ENCODE data around the gene RSPH1.

RSPH1 gene

GRCh38 chr21:42500736-42501135 is 4.7 kb upstream of the RSPH1 start:
- ATAC-seq (replicated peaks; ENCODE audit: extremely low read depth, poor library complexity, severe bottlenecking) (no peak), DNase-seq (ENCODE audit: low spot score in 2 of 2) (no peak)
- Mint-ChIP-seq H3K9me3 (no peaks in the 10 kb centered on the region), H3K4me3 (no peak overlapping the region), H3K4me1 (peaks cover 23% of the 10 kb centered on the region), H3K36me3 (ENCODE audit: insufficient read depth) (peaks cover 7% of the 10 kb centered on the region), H3K27me3 (no peaks in the 10 kb centered on the region), H3K27ac (ENCODE audit: low read depth) (no peak overlapping the region)

GRCh38 chr21:42500225-42500624 is 4.2 kb upstream of the RSPH1 start:
- Mint-ChIP-seq H3K4me3 (no peak overlapping the region), H3K27ac (ENCODE audit: low read depth) (no peak overlapping the region), H3K4me1 (peaks cover 27% of the 10 kb centered on the region), H3K27me3 (no peaks in the 10 kb centered on the region), H3K9me3 (no peaks in the 10 kb centered on the region), H3K36me3 (ENCODE audit: insufficient read depth) (peaks cover 8% of the 10 kb centered on the region)
- DNase-seq (ENCODE audit: low spot score in 2 of 2) = no peak
- ATAC-seq (replicated peaks; ENCODE audit: extremely low read depth, poor library complexity, severe bottlenecking) = no peak

GRCh38 chr21:42499444-42500112 is 3.6 kb upstream of the RSPH1 start:
- Mint-ChIP-seq H3K9me3 (no peaks in the 10 kb centered on the region), H3K27me3 (no peaks in the 10 kb centered on the region), H3K27ac (ENCODE audit: low read depth) (no peak overlapping the region), H3K4me3 (no peak overlapping the region), H3K36me3 (ENCODE audit: insufficient read depth) (peaks cover 8% of the 10 kb centered on the region), H3K4me1 (peaks cover 27% of the 10 kb centered on the region)
- ATAC-seq (replicated peaks; ENCODE audit: extremely low read depth, poor library complexity, severe bottlenecking) (no peak), DNase-seq (ENCODE audit: low spot score in 2 of 2) (no peak)

GRCh38 chr21:42498012-42498411 is 2.0 kb upstream of the RSPH1 start:
- no peak for ATAC-seq (replicated peaks; ENCODE audit: extremely low read depth, poor library complexity, severe bottlenecking)
- Mint-ChIP-seq H3K4me1 (peaks cover 19% of the 10 kb centered on the region), H3K9me3 (no peaks in the 10 kb centered on the region), H3K4me3 (no peak overlapping the region), H3K27me3 (no peaks in the 10 kb centered on the region), H3K27ac (ENCODE audit: low read depth) (no peak overlapping the region), H3K36me3 (ENCODE audit: insufficient read depth) (peaks cover 7% of the 10 kb centered on the region)
- DNase-seq (ENCODE audit: low spot score in 2 of 2) = no peak

- H3K9me3 Mint-ChIP-seq = no peaks in the 10 kb centered on the region
- no peaks in the 10 kb centered on the region for H3K27me3 Mint-ChIP-seq
- no peak for ATAC-seq (replicated peaks; ENCODE audit: extremely low read depth, poor library complexity, severe bottlenecking)
- H3K36me3 Mint-ChIP-seq (ENCODE audit: insufficient read depth) = peaks cover 7% of the 10 kb centered on the region
- no peak for DNase-seq (ENCODE audit: low spot score in 2 of 2)
- peak overlapping the region; percentile 97 for H3K27ac Mint-ChIP-seq (ENCODE audit: low read depth)
- H3K4me3 Mint-ChIP-seq = peak overlapping the region; percentile 80
- peaks cover 19% of the 10 kb centered on the region for H3K4me1 Mint-ChIP-seq
Measured at GRCh38 chr21:42496839-42497202, 797 bp upstream of the RSPH1 start.

GRCh38 chr21:42495765-42496119 is 282 bp downstream of the RSPH1 start:
- no peak for ATAC-seq (replicated peaks; ENCODE audit: extremely low read depth, poor library complexity, severe bottlenecking)
- Mint-ChIP-seq H3K27ac (ENCODE audit: low read depth) (peak overlapping the region; percentile 97), H3K4me1 (peaks cover 19% of the 10 kb centered on the region), H3K4me3 (peak overlapping the region; percentile 80), H3K9me3 (no peaks in the 10 kb centered on the region), H3K36me3 (ENCODE audit: insufficient read depth) (peaks cover 7% of the 10 kb centered on the region), H3K27me3 (no peaks in the 10 kb centered on the region)
- no peak for DNase-seq (ENCODE audit: low spot score in 2 of 2)

- ATAC-seq (replicated peaks; ENCODE audit: extremely low read depth, poor library complexity, severe bottlenecking) = no peak
- H3K9me3 Mint-ChIP-seq = no peaks in the 10 kb centered on the region
- DNase-seq (ENCODE audit: low spot score in 2 of 2) = no peak
- H3K36me3 Mint-ChIP-seq (ENCODE audit: insufficient read depth) = peaks cover 7% of the 10 kb centered on the region
- no peak overlapping the region for H3K27ac Mint-ChIP-seq (ENCODE audit: low read depth)
- peaks cover 19% of the 10 kb centered on the region for H3K4me1 Mint-ChIP-seq
- H3K27me3 Mint-ChIP-seq = peaks cover 5% of the 10 kb centered on the region
- peak overlapping the region; percentile 80 for H3K4me3 Mint-ChIP-seq
Measured at GRCh38 chr21:42495027-42495426, 997 bp downstream of the RSPH1 start.

GRCh38 chr21:42493109-42494060 is 2.6 kb downstream of the RSPH1 start:
- Mint-ChIP-seq H3K36me3 (ENCODE audit: insufficient read depth) (peaks cover 6% of the 10 kb centered on the region), H3K9me3 (no peaks in the 10 kb centered on the region), H3K4me1 (peaks cover 19% of the 10 kb centered on the region), H3K27ac (ENCODE audit: low read depth) (no peak overlapping the region), H3K27me3 (peaks cover 22% of the 10 kb centered on the region), H3K4me3 (no peak overlapping the region)
- ATAC-seq (replicated peaks; ENCODE audit: extremely low read depth, poor library complexity, severe bottlenecking) (no peak), DNase-seq (ENCODE audit: low spot score in 2 of 2) (no peak)

- DNase-seq (ENCODE audit: low spot score in 2 of 2) = no peak
- Mint-ChIP-seq H3K36me3 (ENCODE audit: insufficient read depth) (peaks cover 5% of the 10 kb centered on the region), H3K27me3 (peaks cover 33% of the 10 kb centered on the region), H3K4me1 (peaks cover 18% of the 10 kb centered on the region), H3K27ac (ENCODE audit: low read depth) (no peak overlapping the region), H3K4me3 (no peak overlapping the region), H3K9me3 (no peaks in the 10 kb centered on the region)
- no peak for ATAC-seq (replicated peaks; ENCODE audit: extremely low read depth, poor library complexity, severe bottlenecking)
Measured at GRCh38 chr21:42492201-42492600, 3.8 kb downstream of the RSPH1 start.

GRCh38 chr21:42491328-42491727 is 4.7 kb downstream of the RSPH1 start:
- H3K4me1 Mint-ChIP-seq = peaks cover 9% of the 10 kb centered on the region
- no peak overlapping the region for H3K4me3 Mint-ChIP-seq
- no peak for DNase-seq (ENCODE audit: low spot score in 2 of 2)
- peaks cover 5% of the 10 kb centered on the region for H3K36me3 Mint-ChIP-seq (ENCODE audit: insufficient read depth)
- H3K27ac Mint-ChIP-seq (ENCODE audit: low read depth) = no peak overlapping the region
- no peak for ATAC-seq (replicated peaks; ENCODE audit: extremely low read depth, poor library complexity, severe bottlenecking)
- H3K27me3 Mint-ChIP-seq = peaks cover 42% of the 10 kb centered on the region
- H3K9me3 Mint-ChIP-seq = no peaks in the 10 kb centered on the region

GRCh38 chr21:42490720-42491119 is 5.3 kb downstream of the RSPH1 start:
- H3K36me3 Mint-ChIP-seq (ENCODE audit: insufficient read depth) = peaks cover 1% of the 10 kb centered on the region
- peaks cover 48% of the 10 kb centered on the region for H3K27me3 Mint-ChIP-seq

GRCh38 chr21:42489991-42490390 is 6.0 kb downstream of the RSPH1 start:
- H3K36me3 Mint-ChIP-seq (ENCODE audit: insufficient read depth) = no peaks in the 10 kb centered on the region
- H3K4me1 Mint-ChIP-seq = no peaks in the 10 kb centered on the region
- ATAC-seq (replicated peaks; ENCODE audit: extremely low read depth, poor library complexity, severe bottlenecking) (no peak), DNase-seq (ENCODE audit: low spot score in 2 of 2) (no peak)
- H3K27me3 Mint-ChIP-seq = peaks cover 52% of the 10 kb centered on the region
- H3K27ac Mint-ChIP-seq (ENCODE audit: low read depth) = no peak overlapping the region
- no peaks in the 10 kb centered on the region for H3K9me3 Mint-ChIP-seq
- H3K4me3 Mint-ChIP-seq = no peak overlapping the region

More at GRCh38 chr21:42490720-42491119, 5.3 kb downstream of the RSPH1 start:
- Mint-ChIP-seq H3K4me1 (peaks cover 3% of the 10 kb centered on the region), H3K27ac (ENCODE audit: low read depth) (no peak overlapping the region), H3K4me3 (no peak overlapping the region), H3K9me3 (no peaks in the 10 kb centered on the region)
- no peak for ATAC-seq (replicated peaks; ENCODE audit: extremely low read depth, poor library complexity, severe bottlenecking)
- no peak for DNase-seq (ENCODE audit: low spot score in 2 of 2)

- H3K4me1 Mint-ChIP-seq = no peaks in the 10 kb centered on the region
- H3K27ac Mint-ChIP-seq (ENCODE audit: low read depth) = no peak overlapping the region
- H3K4me3 Mint-ChIP-seq = no peak overlapping the region
- H3K9me3 Mint-ChIP-seq = no peaks in the 10 kb centered on the region
- no peak for ATAC-seq (replicated peaks; ENCODE audit: extremely low read depth, poor library complexity, severe bottlenecking)
- DNase-seq (ENCODE audit: low spot score in 2 of 2) = no peak
- no peaks in the 10 kb centered on the region for H3K36me3 Mint-ChIP-seq (ENCODE audit: insufficient read depth)
- peaks cover 52% of the 10 kb centered on the region for H3K27me3 Mint-ChIP-seq
Measured at GRCh38 chr21:42489006-42489563, 6.9 kb downstream of the RSPH1 start.
